Measurements from ENCODE around the gene PACS1. TPM values are rescaled to one million over a fixed set of nuclear protein-coding genes. Genes with fewer than 3 reads are reported as not detected.

The PACS1 gene
- polyA plus RNA-seq, 1 donor (not counting 4 experiments of a cell fraction or from before 2014, with no cell fraction given): 14.9 TPM

DNA sequence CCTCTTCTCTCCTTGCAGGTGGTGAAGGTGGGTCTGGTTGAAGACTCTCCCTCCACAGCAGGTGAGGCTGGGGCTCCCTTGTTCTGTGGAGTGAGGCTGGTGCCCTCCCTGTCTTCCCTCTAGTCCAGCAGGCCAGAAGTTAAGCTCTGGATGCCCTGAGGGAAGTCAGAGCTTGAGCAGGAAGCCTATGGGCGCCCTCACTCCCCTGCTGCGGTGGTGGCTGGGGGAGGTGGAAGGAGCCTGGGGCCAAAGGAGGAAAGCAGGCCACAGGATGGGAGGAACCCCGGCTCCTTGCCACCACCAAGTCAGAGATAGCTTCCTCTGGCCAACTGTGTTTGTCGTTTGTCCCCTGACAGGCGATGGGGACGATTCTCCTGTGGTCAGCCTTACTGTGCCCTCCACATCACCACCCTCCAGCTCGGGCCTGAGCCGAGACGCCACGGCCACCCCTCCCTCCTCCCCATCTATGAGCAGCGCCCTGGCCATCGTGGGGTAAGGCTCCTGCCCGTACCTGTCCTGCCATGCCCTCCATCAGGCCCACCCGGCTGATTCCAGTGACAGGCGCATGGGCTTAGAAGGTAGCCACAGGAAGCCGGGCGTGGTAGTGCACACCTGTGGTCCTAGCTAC lies 168.8 kb downstream of the PACS1 start:
- H3K79me2 ChIP-seq (ENCODE audit: control insufficient read depth, insufficient read depth, low read length): no peaks in the 10 kb centered on the region
- H3K4me2 ChIP-seq (ENCODE audit: control insufficient read depth, extremely low read depth, insufficient read depth, low read depth, low read length): no peak overlapping the region
- no peaks in the 10 kb centered on the region for H4K20me1 ChIP-seq (ENCODE audit: control insufficient read depth, extremely low read depth, insufficient read depth, low read length)
- no peak overlapping the region for H3K27ac ChIP-seq (ENCODE audit: control insufficient read depth, insufficient read depth, low read length)
- TF ChIP-seq EZH2 (IDR thresholded peaks at IDR 0.05; ENCODE audit: low read length): no peak
- no peak for TF ChIP-seq CTCF (optimal IDR thresholded peaks at IDR 0.05 in 1 of 3, IDR thresholded peaks at IDR 0.05 in 1 of 3, conservative IDR thresholded peaks at IDR 0.05 in 1 of 3; ENCODE audit: extremely low read depth in 1 of 3, insufficient read depth in 2 of 3, low read length in 3 of 3)
- H3K36me3 ChIP-seq (ENCODE audit: control insufficient read depth in 2 of 2, extremely low read depth in 1 of 2, insufficient read depth in 2 of 2, low read length in 2 of 2): peaks cover 14 to 32% of the 10 kb centered on the region in 2 experiments
- no peaks in the 10 kb centered on the region for H3K4me1 ChIP-seq (ENCODE audit: control insufficient read depth, extremely low read depth, insufficient read depth, low read length)
- H3K9me1 ChIP-seq (ENCODE audit: control insufficient read depth, extremely low read depth, insufficient read depth, low read length): no peaks in the 10 kb centered on the region
- H3K9ac ChIP-seq (ENCODE audit: control insufficient read depth, extremely low read depth, insufficient read depth, low read length): no peak overlapping the region
- no peak overlapping the region for H3K4me3 ChIP-seq (ENCODE audit: control insufficient read depth in 2 of 3, extremely low read depth in 1 of 3, insufficient read depth in 2 of 3, low read depth in 1 of 3, low read length in 3 of 3)
- dilution Hi-C loops (cut with MboI; ENCODE audit: extremely low pct_ligation_motif_present, low sequenced_read_pairs): no loop called here
- H2AFZ ChIP-seq (ENCODE audit: control insufficient read depth, low read length): no peak overlapping the region
- DNase-seq (ENCODE audit: low read depth, low spot score): no peak
- FAIRE-seq: no peak
- no peaks in the 10 kb centered on the region for H3K27me3 ChIP-seq (ENCODE audit: control insufficient read depth, extremely low read depth, insufficient read depth, low read length)
- no peaks in the 10 kb centered on the region for H3K9me3 ChIP-seq (ENCODE audit: control insufficient read depth, low read depth, low read length)

- H3K4me1 ChIP-seq (ENCODE audit: control insufficient read depth, extremely low read depth, insufficient read depth, low read length): no peaks in the 10 kb centered on the region
- dilution Hi-C loops (cut with MboI; ENCODE audit: extremely low pct_ligation_motif_present, low sequenced_read_pairs): no loop called here
- no peak overlapping the region for H3K27ac ChIP-seq (ENCODE audit: control insufficient read depth, insufficient read depth, low read length)
- FAIRE-seq (no peak), DNase-seq (ENCODE audit: low read depth, low spot score) (no peak)
- peaks cover 13 to 30% of the 10 kb centered on the region in 2 experiments for H3K36me3 ChIP-seq (ENCODE audit: control insufficient read depth in 2 of 2, extremely low read depth in 1 of 2, insufficient read depth in 2 of 2, low read length in 2 of 2)
- H2AFZ ChIP-seq (ENCODE audit: control insufficient read depth, low read length): no peak overlapping the region
- H3K4me2 ChIP-seq (ENCODE audit: control insufficient read depth, extremely low read depth, insufficient read depth, low read depth, low read length): no peak overlapping the region
- H3K9ac ChIP-seq (ENCODE audit: control insufficient read depth, extremely low read depth, insufficient read depth, low read length): no peak overlapping the region
- no peaks in the 10 kb centered on the region for H3K9me1 ChIP-seq (ENCODE audit: control insufficient read depth, extremely low read depth, insufficient read depth, low read length)
- H3K79me2 ChIP-seq (ENCODE audit: control insufficient read depth, insufficient read depth, low read length): no peaks in the 10 kb centered on the region
- no peak for TF ChIP-seq EZH2 (IDR thresholded peaks at IDR 0.05; ENCODE audit: low read length)
- H3K27me3 ChIP-seq (ENCODE audit: control insufficient read depth, extremely low read depth, insufficient read depth, low read length): no peaks in the 10 kb centered on the region
- H3K4me3 ChIP-seq (ENCODE audit: control insufficient read depth in 2 of 3, extremely low read depth in 1 of 3, insufficient read depth in 2 of 3, low read depth in 1 of 3, low read length in 3 of 3): no peak overlapping the region
- no peaks in the 10 kb centered on the region for H4K20me1 ChIP-seq (ENCODE audit: control insufficient read depth, extremely low read depth, insufficient read depth, low read length)
- no peaks in the 10 kb centered on the region for H3K9me3 ChIP-seq (ENCODE audit: control insufficient read depth, low read depth, low read length)
These were observed 169.4 kb downstream of the PACS1 start for GRCh38 chr11:66239511-66239910.
